ENCODE measurements around the gene PIGX. TPM values are rescaled to one million over a fixed set of nuclear protein-coding genes. Genes with fewer than 3 reads are reported as not detected.
"Not testable (repeated sequence)": the region's sequence is repeated elsewhere in the genome, so short reads cannot be mapped to it uniquely, and the experiment has no call there.

Gene PIGX
- total RNA-seq, 6 experiments from 2014 or later: 6.4 to 17.0 (median 7.2) TPM

DNA sequence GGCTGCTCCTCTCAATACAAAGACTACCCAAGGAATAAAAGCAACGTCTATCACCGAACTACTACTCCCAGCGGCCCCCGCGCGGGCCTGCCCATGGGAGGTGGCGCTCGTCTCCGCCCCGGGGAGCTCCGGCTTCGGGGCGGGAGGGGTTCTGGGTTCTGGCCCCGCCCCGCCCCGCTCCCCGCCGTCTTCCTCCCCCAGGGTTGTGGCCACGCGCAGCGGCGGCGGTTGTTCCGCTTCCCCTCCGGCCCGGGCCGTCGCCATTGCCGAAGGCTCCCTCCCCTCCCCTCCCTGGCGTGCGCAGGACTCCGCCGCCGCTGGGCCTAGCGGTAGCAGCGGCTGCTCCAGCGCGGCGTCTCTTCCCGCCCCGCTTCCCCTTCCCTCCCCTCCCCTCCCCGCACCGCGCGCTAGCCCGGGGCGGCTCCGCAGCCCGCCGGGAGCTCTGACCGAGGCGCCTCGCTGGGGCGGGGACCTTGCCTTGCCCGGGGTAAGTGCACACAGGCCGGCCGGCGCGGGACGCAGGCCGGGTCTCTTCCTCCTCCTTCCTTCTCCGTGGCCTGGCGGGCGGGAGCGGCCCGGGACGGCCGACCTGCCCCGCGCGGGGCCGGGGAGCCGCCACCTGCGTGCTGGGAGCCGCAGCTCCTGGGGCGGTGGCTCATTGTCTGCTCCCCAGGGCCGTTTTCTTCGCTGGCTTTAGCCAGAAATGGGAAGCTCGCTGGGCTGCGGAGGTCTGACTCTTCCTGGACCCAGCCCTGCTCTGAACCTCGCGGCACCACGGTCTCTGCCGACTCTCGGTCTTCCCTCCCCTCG is 27.7 kb downstream of the PIGX start, which contains the start of gene PAK2:
PAK2 (plus strand) TSS at position 187 of the 810 bp plus-strand sequence. CDS start 42,790 bp downstream, outside the sequence.
- TF ChIP-seq, protein P1, sequence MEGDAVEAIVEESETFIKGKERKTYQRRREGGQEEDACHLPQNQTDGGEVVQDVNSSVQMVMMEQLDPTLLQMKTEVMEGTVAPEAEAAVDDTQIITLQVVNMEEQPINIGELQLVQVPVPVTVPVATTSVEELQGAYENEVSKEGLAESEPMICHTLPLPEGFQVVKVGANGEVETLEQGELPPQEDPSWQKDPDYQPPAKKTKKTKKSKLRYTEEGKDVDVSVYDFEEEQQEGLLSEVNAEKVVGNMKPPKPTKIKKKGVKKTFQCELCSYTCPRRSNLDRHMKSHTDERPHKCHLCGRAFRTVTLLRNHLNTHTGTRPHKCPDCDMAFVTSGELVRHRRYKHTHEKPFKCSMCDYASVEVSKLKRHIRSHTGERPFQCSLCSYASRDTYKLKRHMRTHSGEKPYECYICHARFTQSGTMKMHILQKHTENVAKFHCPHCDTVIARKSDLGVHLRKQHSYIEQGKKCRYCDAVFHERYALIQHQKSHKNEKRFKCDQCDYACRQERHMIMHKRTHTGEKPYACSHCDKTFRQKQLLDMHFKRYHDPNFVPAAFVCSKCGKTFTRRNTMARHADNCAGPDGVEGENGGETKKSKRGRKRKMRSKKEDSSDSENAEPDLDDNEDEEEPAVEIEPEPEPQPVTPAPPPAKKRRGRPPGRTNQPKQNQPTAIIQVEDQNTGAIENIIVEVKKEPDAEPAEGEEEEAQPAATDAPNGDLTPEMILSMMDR (IDR thresholded peaks at IDR 0.05): peak in 2 of 4 donors; percentile 18 to 37
- peak; percentile 80 for TF ChIP-seq POLR2A (IDR thresholded peaks at IDR 0.05)
- Histone ChIP-seq H3K4me1 (peaks cover 0 to 13% (median 4%) of the 10 kb centered on the region in 4 donors), H3K4me3 (peak within 1 kb of the TSS; percentile 81 to 93 (median 92)), H3K27me3 (no peaks in the 10 kb centered on the region), H3K9me3 (no peaks in the 10 kb centered on the region), H3K27ac (peak within 1 kb of the TSS; percentile 91 to 96 (median 91)), H3K36me3 (no peaks in the 10 kb centered on the region)
- ATAC-seq: peak; percentile 96 to 99 (median 96)
- intact Hi-C loops (cut with DNase I): no loop called here
- peak; percentile 96 to 97 (median 97) for DNase-seq
- 0% methylated on average over 5 of the region's 86 CpGs for WGBS (ENCODE audit: insufficient coverage, low coverage, low lambda C conversion rate, missing lambda C conversion rate)

DNA sequence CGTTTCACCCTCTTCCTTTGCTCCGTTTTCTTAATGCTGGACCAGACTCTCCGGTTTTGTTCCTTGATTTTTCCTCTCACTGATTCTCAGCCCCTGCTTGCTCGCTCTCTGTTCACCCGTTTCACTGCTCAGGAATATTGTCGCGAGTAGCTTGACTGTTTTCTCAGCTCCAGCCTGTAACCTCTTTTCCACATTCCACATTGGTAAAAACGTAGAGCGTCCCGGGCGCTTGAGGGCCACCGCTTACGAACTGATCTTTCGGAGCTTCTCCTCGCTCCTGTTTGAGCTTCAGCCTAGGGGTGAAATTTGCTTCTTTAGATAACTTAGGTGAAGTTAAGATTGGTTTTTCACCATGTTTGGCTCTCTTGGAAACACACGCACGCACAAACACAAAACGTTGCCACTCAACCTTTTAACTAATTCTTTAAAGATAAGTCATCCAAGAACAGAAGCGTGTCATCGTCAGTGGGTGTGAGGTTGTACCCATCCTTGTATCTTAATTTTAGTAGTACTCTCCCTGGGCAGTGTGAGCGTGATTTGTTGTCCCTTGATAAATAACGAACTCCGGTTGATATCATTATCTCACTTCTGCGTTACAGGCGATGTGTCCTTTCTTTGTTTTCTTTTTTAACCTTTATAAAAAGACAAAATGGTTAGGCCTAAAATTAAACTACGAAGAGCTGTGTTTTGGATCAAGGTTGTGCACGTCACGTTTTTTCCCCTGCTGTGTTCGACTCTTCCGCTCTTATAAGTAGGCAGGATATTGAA is 28.5 kb downstream of the PIGX start:
- ATAC-seq: peak in 3 of 4 donors; percentile 12 to 32 (median 15)
- TF ChIP-seq, protein P1 (IDR thresholded peaks at IDR 0.05): no peak
- TF ChIP-seq POLR2A (IDR thresholded peaks at IDR 0.05): no peak
- no peak for DNase-seq
- no peaks in the 10 kb centered on the region for H3K36me3 ChIP-seq
- peak overlapping the region; percentile 91 to 96 (median 91) for H3K27ac ChIP-seq
- H3K9me3 ChIP-seq: no peaks in the 10 kb centered on the region
- H3K4me1 ChIP-seq: peaks cover 0 to 13% (median 4%) of the 10 kb centered on the region in 4 donors
- 0% methylated on average over 30 of the region's 30 CpGs for WGBS (ENCODE audit: insufficient coverage, low coverage, low lambda C conversion rate, missing lambda C conversion rate)
- intact Hi-C loops (cut with DNase I): no loop called here
- no peaks in the 10 kb centered on the region for H3K27me3 ChIP-seq
- peak overlapping the region; percentile 81 to 93 (median 92) for H3K4me3 ChIP-seq

DNA sequence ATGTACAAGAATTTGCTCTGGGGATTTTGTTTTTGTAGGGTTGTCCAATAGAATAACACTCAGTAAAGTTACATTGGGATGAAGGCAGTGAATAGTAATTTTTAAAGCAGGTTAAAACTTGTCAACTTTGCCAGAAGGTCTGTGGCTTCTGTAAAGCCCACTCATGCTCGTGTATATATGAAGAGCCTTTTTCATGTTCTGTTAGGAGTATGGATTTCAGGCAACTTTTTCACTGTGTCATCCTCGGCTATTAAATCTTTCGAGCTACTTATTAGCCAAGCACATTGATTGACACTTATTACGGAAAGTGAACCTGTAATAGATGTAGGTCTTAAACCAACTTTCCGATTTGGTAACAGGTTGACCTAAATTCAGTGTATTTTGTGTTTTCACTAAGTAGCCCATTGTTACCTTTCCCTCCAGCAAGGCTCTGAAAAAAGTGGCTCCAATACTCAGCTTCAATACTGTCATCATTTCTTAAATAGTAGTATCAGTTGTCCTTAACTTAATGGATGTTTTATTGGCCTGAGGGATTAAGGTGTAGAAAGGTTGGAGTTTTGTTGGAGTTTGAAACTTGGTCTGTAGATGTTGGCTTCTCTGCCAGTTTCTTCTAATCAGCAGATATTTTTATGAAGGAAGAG is 29.2 kb downstream of the PIGX start:
- 2% methylated on average over 5 of the region's 5 CpGs for WGBS (ENCODE audit: insufficient coverage, low coverage, low lambda C conversion rate, missing lambda C conversion rate)
- no peak for DNase-seq
- H3K27ac ChIP-seq: peak overlapping the region; percentile 91 to 96 (median 91)
- peak; percentile 0 to 36 (median 29) for ATAC-seq
- TF ChIP-seq, protein P1 (IDR thresholded peaks at IDR 0.05): no peak
- TF ChIP-seq POLR2A (IDR thresholded peaks at IDR 0.05): peak; percentile 31
- no peaks in the 10 kb centered on the region for H3K36me3 ChIP-seq
- peak overlapping the region; percentile 81 to 93 (median 92) for H3K4me3 ChIP-seq
- H3K4me1 ChIP-seq: peaks cover 0 to 13% (median 4%) of the 10 kb centered on the region in 4 donors
- intact Hi-C loops (cut with DNase I): no loop called here
- H3K9me3 ChIP-seq: no peaks in the 10 kb centered on the region
- no peaks in the 10 kb centered on the region for H3K27me3 ChIP-seq

DNA sequence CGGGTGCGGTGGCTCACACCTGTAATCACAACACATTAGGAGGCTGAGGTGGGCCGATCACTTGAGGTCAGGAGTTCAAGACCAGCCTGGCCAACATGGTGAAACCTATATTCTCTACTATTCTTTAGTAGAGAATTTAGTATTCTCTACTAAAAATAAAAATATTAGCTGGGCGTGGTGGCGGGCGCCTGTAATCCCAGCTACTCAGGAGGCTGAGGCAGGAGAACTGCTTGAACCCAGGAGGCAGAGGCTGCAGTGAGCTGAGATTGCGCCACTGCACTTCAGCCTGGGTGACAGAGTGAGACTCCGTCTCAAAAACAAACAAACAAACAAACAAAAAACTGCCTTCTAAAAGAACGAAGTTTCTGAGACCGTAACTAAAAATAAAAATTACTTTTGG is 31.4 kb downstream of the PIGX start:
- ATAC-seq; H3K9me3 ChIP-seq; H3K27me3 ChIP-seq; H3K4me3 ChIP-seq; intact Hi-C loops (cut with DNase I); DNase-seq; H3K36me3 ChIP-seq; H3K27ac ChIP-seq: not testable (repeated sequence)
- 81% methylated on average over 9 of the region's 10 CpGs for WGBS (ENCODE audit: insufficient coverage, low coverage, low lambda C conversion rate, missing lambda C conversion rate)
- H3K4me1 ChIP-seq: peaks cover 0 to 13% (median 4%) of the 10 kb centered on the region in 4 donors

Data from right lobe of liver (tissue), 6 donors.